Vagina (tissue), 2 donors: ENCODE results near the gene PHACTR2.

Experiments used
- CTCF ChIP-seq, 3 experiments: fragments of 450-650 bp in 2 of 3; fragments of 200-600 bp in 1 of 3; sonication (generic) in 1 of 3; IDR thresholded peaks; one replicate each; pipeline ENCODE4 v1.5.1; 2017 to 2019; ENCODE audit warnings: antibody characterized with exemption in 3 of 3, mild to moderate bottlenecking in 2 of 3, moderate library complexity in 2 of 3
- POLR2AphosphoS5 ChIP-seq, 2 donors: sonication (generic); formaldehyde crosslinking; IDR thresholded peaks; one replicate each; pipeline ENCODE4 v1.9.0; 2017; ENCODE audit warnings: antibody characterized with exemption in 2 of 2, mild to moderate bottlenecking in 2 of 2, low read depth in 1 of 2; ENCODE audit not compliant: insufficient read depth in 1 of 2

- TF ChIP-seq CTCF (IDR thresholded peaks at IDR 0.05) (no peak), POLR2AphosphoS5 (IDR thresholded peaks at IDR 0.05; ENCODE audit: insufficient read depth in 1 of 2, low read depth in 1 of 2) (no peak)
Observed at GRCh38 chr6:143741480-143741879, 63.7 kb downstream of the PHACTR2 start.
